ENCODE measurements around the gene MCTP1. TPM values are rescaled to one million over a fixed set of nuclear protein-coding genes. Genes with fewer than 3 reads are reported as not detected.

The MCTP1 gene
- total and polyA plus RNA-seq, 2 of the 8 experiments (the other 6 are each of a cell fraction or from before 2014, with no cell fraction given), result 0.56 to 3.4 TPM

DNA sequence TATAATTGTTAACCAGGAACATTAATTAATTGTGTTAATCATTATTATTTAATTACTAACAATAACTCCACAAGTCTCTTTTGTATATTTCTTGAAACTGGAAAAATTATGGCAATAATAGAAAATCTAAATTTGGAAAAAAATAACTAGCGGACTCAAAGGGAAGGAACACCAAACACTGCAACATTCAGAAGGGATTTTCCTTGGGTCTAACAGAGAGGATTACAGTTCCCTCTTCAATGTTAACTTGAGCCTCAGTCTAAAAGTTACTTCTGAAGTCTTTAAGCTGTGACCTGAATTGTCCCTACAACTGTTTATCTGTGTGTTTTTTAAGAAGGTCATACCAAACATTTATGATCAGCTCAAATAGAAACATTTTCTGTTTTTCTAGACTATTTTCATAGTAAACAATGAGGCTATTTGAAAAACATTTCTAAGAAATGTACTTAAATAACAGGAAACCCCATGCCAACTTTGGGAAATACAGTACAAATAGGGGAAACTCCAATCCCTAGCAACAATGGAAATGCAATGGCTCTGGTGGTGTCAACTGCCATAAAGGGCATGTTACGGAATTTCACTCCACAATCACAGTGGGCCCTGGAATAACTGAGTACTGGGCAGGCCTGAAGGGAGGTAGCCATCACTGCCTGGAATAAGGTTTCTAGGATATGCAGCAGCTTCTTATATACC, 61.2 kb downstream of the MCTP1 start:
- H2BK12ac ChIP-seq (ENCODE audit: low read depth, low read length), result no peak overlapping the region
- H3K14ac ChIP-seq (ENCODE audit: insufficient read length), result no peak overlapping the region
- no peak overlapping the region for H3K4me2 ChIP-seq (ENCODE audit: insufficient read depth in 1 of 2, low read depth in 2 of 2, low read length in 2 of 2)
- no peak overlapping the region for H4K91ac ChIP-seq (replicated peaks; ENCODE audit: insufficient read length, low read length)
- no peaks in the 10 kb centered on the region for H4K20me1 ChIP-seq (replicated peaks in 1 of 2; ENCODE audit: control insufficient read depth in 1 of 2, insufficient read depth in 2 of 2, low read length in 2 of 2)
- POLR2A ChIA-PET (ENCODE audit: partially characterized antibody), result no interaction called here
- no peak overlapping the region for H2BK5ac ChIP-seq (ENCODE audit: low read depth, low read length)
- H3K27me3 ChIP-seq (replicated peaks in 1 of 4; ENCODE audit: control insufficient read depth in 3 of 4, extremely low read depth in 1 of 4, insufficient read depth in 3 of 4, low read length in 3 of 4), result no peaks in the 10 kb centered on the region
- no peak overlapping the region for H4K5ac ChIP-seq (ENCODE audit: insufficient read length, low read depth, low read length)
- H3K4me1 ChIP-seq (replicated peaks in 1 of 4; ENCODE audit: control insufficient read depth in 3 of 4, insufficient read depth in 4 of 4, low read length in 3 of 4), result peaks cover 0 to 3% (median 0%) of the 10 kb centered on the region in 4 experiments; a peak in 1 of 7 replicates
- H2BK20ac ChIP-seq (ENCODE audit: low read length), result no peak overlapping the region
- no peak overlapping the region for H3K56ac ChIP-seq (replicated peaks; ENCODE audit: insufficient read length, low read depth, low read length)
- no peak overlapping the region for H3K4ac ChIP-seq (replicated peaks; ENCODE audit: insufficient read length, low read depth, low read length)
- TF ChIP-seq RFX5 (IDR thresholded peaks at IDR 0.05; ENCODE audit: borderline replicate concordance, low read depth, low read length), result no peak
- TF ChIP-seq, protein P1, sequence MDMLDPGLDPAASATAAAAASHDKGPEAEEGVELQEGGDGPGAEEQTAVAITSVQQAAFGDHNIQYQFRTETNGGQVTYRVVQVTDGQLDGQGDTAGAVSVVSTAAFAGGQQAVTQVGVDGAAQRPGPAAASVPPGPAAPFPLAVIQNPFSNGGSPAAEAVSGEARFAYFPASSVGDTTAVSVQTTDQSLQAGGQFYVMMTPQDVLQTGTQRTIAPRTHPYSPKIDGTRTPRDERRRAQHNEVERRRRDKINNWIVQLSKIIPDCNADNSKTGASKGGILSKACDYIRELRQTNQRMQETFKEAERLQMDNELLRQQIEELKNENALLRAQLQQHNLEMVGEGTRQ (IDR thresholded peaks at IDR 0.05; ENCODE audit: low read length), result no peak
- TF ChIP-seq, protein P2, sequence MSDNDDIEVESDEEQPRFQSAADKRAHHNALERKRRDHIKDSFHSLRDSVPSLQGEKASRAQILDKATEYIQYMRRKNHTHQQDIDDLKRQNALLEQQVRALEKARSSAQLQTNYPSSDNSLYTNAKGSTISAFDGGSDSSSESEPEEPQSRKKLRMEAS (IDR thresholded peaks at IDR 0.05), result no peak
- TF ChIP-seq KDM1A (IDR thresholded peaks at IDR 0.05; ENCODE audit: borderline replicate concordance, low read length), result no peak
- TF ChIP-seq RBBP5 (IDR thresholded peaks at IDR 0.05; ENCODE audit: borderline replicate concordance, low read depth, low read length), result no peak
- H2BK120ac ChIP-seq (replicated peaks; ENCODE audit: low read depth, low read length), result no peak overlapping the region
- H3K23me2 ChIP-seq (ENCODE audit: low read depth, low read length), result no peaks in the 10 kb centered on the region; the same call in 1 of the 2 replicates
- H3K79me2 ChIP-seq (ENCODE audit: control insufficient read depth in 1 of 2, insufficient read depth in 2 of 2, low read length in 2 of 2), result no peaks in the 10 kb centered on the region
- H3K4me3 ChIP-seq (ENCODE audit: extremely low read depth in 1 of 4, insufficient read depth in 2 of 4, low read depth in 3 of 4, low read length in 4 of 4), result no peak overlapping the region
- no peak overlapping the region for H3K18ac ChIP-seq (ENCODE audit: extremely low read depth, low read length)
- FAIRE-seq, result no peak
- no peaks in the 10 kb centered on the region for H3K79me1 ChIP-seq (ENCODE audit: low read depth, low read length)
- no peak overlapping the region for H2AFZ ChIP-seq (ENCODE audit: low read length)
- H3K36me3 ChIP-seq (ENCODE audit: control insufficient read depth in 2 of 4, insufficient read depth in 4 of 4, low read length in 3 of 4), result no peaks in the 10 kb centered on the region
- no peak overlapping the region for H2BK15ac ChIP-seq (ENCODE audit: low read length)
- no peak overlapping the region for H2AK5ac ChIP-seq (ENCODE audit: low read depth, low read length)
- H3K9me3 ChIP-seq (ENCODE audit: insufficient read depth in 2 of 2, low read depth in 1 of 2, low read length in 1 of 2), result no peaks in the 10 kb centered on the region
- DNase-seq (ENCODE audit: low read depth in 1 of 2, low spot score in 2 of 2), result no peak
- CTCF ChIA-PET (ENCODE audit: partially characterized antibody), result interaction anchor here (0.9 kb wide), 1 partner anchor 13 kb away, joined by 6 read pairs; no protein-coding TSS in a partner anchor
- no peak overlapping the region for H3K23ac ChIP-seq (ENCODE audit: insufficient read length)
- no peak overlapping the region for H4K8ac ChIP-seq (ENCODE audit: extremely low read depth, insufficient read depth, low read length)
- H3K9ac ChIP-seq (replicated peaks in 1 of 4; ENCODE audit: extremely low read depth in 1 of 4, low read depth in 3 of 4, low read length in 3 of 4), result no peak overlapping the region
- H3K27ac ChIP-seq (ENCODE audit: low read depth, low read length), result no peak overlapping the region
- 100% methylated on average over 2 of the region's 2 CpGs; no CpG with 5 or more reads in 1 of the 2 experiments for WGBS, 2 experiments (ENCODE audit: extremely low coverage in 1 of 2, insufficient coverage in 1 of 2, insufficient read length in 1 of 2, insufficient replicate concordance in 2 of 2, low coverage in 1 of 2, low lambda C conversion rate in 2 of 2, missing lambda C conversion rate in 1 of 2)

All from H1 (cell line).